ENCODE results near the gene FAAP24. TPM values are rescaled to one million over a fixed set of nuclear protein-coding genes. Genes with fewer than 3 reads are reported as not detected.
"Not testable (repeated sequence)": the region's sequence is repeated elsewhere in the genome, so short reads cannot be mapped to it uniquely, and the experiment has no call there.

The FAAP24 gene
- total RNA-seq, result 1 to 10 TPM; 1.0 to 4.5 (median 2.1) TPM

- Histone ChIP-seq H3K27ac (peak within 1 kb of the TSS; percentile 25 to 43), H3K4me1 (replicated peaks in 1 of 2) (peaks cover 8 to 10% of the 10 kb centered on the region in 2 donors), H3K4me3 (peak within 1 kb of the TSS; percentile 56 to 85 (median 73))
- in situ Hi-C loops (cut with MboI; ENCODE audit: low pct_unique_long_range_greater_than_20kb in 2 of 9, low sequenced_read_pairs in 9 of 9, unreplicated experiment in 9 of 9), result loop anchor here in 1 of 9 experiments (10.0 kb wide), 1 partner anchor 103 kb away; no protein-coding TSS in a partner anchor
- 0 to 45% (median 5%) methylated on average over 2 to 28 of the region's 57 CpGs; no CpG with 5 or more reads in 2 of the 10 experiments for WGBS, 10 experiments
- peak; percentile 93 to 99 (median 98) for ATAC-seq (replicated peaks in 6 of 8)
These were observed at the start of gene FAAP24, which contains the start of gene CEP89 for GRCh38 chr19:32971715-32972540. TSS of gene FAAP24 (plus strand) at chr19:32972242. CDS start at chr19:32973197, 955 bp downstream. TSS of gene CEP89 (minus strand) at chr19:32971958. CDS start at chr19:32971874, 84 bp downstream.

GRCh38 chr19:32924200-32924599 is 47.8 kb upstream of the FAAP24 start:
- in situ Hi-C loops (cut with MboI; ENCODE audit: low pct_unique_long_range_greater_than_20kb in 2 of 9, low sequenced_read_pairs in 9 of 9, unreplicated experiment in 9 of 9), result no loop called here
- Histone ChIP-seq H3K27ac (no peak overlapping the region), H3K4me1 (replicated peaks in 1 of 2) (no peaks in the 10 kb centered on the region), H3K4me3 (no peak overlapping the region)
- no peak for ATAC-seq (replicated peaks in 6 of 8)
- 80 to 100% (median 95%) methylated on average over 1 to 6 of the region's 6 CpGs; no CpG with 5 or more reads in 3 of the 10 experiments for WGBS, 10 experiments

GRCh38 chr19:32928806-32929205 is 43.2 kb upstream of the FAAP24 start:
- Histone ChIP-seq H3K27ac (no peak overlapping the region), H3K4me3 (no peak overlapping the region), H3K4me1 (replicated peaks in 1 of 2) (no peaks in the 10 kb centered on the region)
- in situ Hi-C loops (cut with MboI; ENCODE audit: low pct_unique_long_range_greater_than_20kb in 2 of 9, low sequenced_read_pairs in 9 of 9, unreplicated experiment in 9 of 9), result no loop called here
- no peak for ATAC-seq (replicated peaks in 6 of 8)
- WGBS, 10 experiments, result 92 to 100% (median 95%) methylated on average over 1 to 2 of the region's 2 CpGs; no CpG with 5 or more reads in 5 of the 10 experiments

GRCh38 chr19:32930567-32930966 is 41.5 kb upstream of the FAAP24 start:
- no peak for ATAC-seq (replicated peaks in 6 of 8)
- Histone ChIP-seq H3K4me3 (no peak overlapping the region), H3K27ac (no peak overlapping the region), H3K4me1 (replicated peaks in 1 of 2) (no peaks in the 10 kb centered on the region)
- in situ Hi-C loops (cut with MboI; ENCODE audit: low pct_unique_long_range_greater_than_20kb in 2 of 9, low sequenced_read_pairs in 9 of 9, unreplicated experiment in 9 of 9), result no loop called here
- WGBS, 10 experiments, result 82 to 100% (median 91%) methylated on average over 1 to 7 of the region's 8 CpGs

GRCh38 chr19:32933571-32933970 is 38.5 kb upstream of the FAAP24 start:
- no peak for ATAC-seq (replicated peaks in 6 of 8)

GRCh38 chr19:32935629-32936028 is 36.4 kb upstream of the FAAP24 start:
- H3K27ac ChIP-seq, result no peak overlapping the region
- H3K4me3 ChIP-seq, result no peak overlapping the region
- WGBS, 10 experiments, result 60 to 93% (median 78%) methylated on average over 1 to 5 of the region's 9 CpGs; no CpG with 5 or more reads in 6 of the 10 experiments
- no peaks in the 10 kb centered on the region for H3K4me1 ChIP-seq (replicated peaks in 1 of 2)
- in situ Hi-C loops (cut with MboI; ENCODE audit: low pct_unique_long_range_greater_than_20kb in 2 of 9, low sequenced_read_pairs in 9 of 9, unreplicated experiment in 9 of 9), result no loop called here
- no peak for ATAC-seq (replicated peaks in 6 of 8)

More at GRCh38 chr19:32933571-32933970, 38.5 kb upstream of the FAAP24 start:
- Histone ChIP-seq H3K27ac (no peak overlapping the region), H3K4me1 (replicated peaks in 1 of 2) (no peaks in the 10 kb centered on the region), H3K4me3 (no peak overlapping the region)
- 56 to 100% (median 88%) methylated on average over 1 to 3 of the region's 3 CpGs; no CpG with 5 or more reads in 2 of the 10 experiments for WGBS, 10 experiments
- in situ Hi-C loops (cut with MboI; ENCODE audit: low pct_unique_long_range_greater_than_20kb in 2 of 9, low sequenced_read_pairs in 9 of 9, unreplicated experiment in 9 of 9), result no loop called here

- ATAC-seq (replicated peaks in 6 of 8), result no peak
- in situ Hi-C loops (cut with MboI; ENCODE audit: low pct_unique_long_range_greater_than_20kb in 2 of 9, low sequenced_read_pairs in 9 of 9, unreplicated experiment in 9 of 9), result no loop called here
- no peak overlapping the region for H3K27ac ChIP-seq
- no peak overlapping the region for H3K4me3 ChIP-seq
- no peaks in the 10 kb centered on the region for H3K4me1 ChIP-seq (replicated peaks in 1 of 2)
- WGBS, 10 experiments, result 100% methylated on average over 2 of the region's 8 CpGs; no CpG with 5 or more reads in 7 of the 10 experiments
These were observed 36.0 kb upstream of the FAAP24 start for GRCh38 chr19:32936065-32936464.

GRCh38 chr19:32941273-32941672 is 30.8 kb upstream of the FAAP24 start:
- ATAC-seq (replicated peaks in 6 of 8); H3K4me1 ChIP-seq (replicated peaks in 1 of 2); H3K27ac ChIP-seq; in situ Hi-C loops (cut with MboI; ENCODE audit: low pct_unique_long_range_greater_than_20kb in 2 of 9, low sequenced_read_pairs in 9 of 9, unreplicated experiment in 9 of 9); H3K4me3 ChIP-seq: not testable (repeated sequence)
- WGBS, 10 experiments, result 84 to 100% (median 88%) methylated on average over 1 to 4 of the region's 5 CpGs; no CpG with 5 or more reads in 2 of the 10 experiments

GRCh38 chr19:32945260-32945659 is 26.8 kb upstream of the FAAP24 start:
- no peaks in the 10 kb centered on the region for H3K4me1 ChIP-seq (replicated peaks in 1 of 2)
- no peak for ATAC-seq (replicated peaks in 6 of 8)
- WGBS, 10 experiments, result 40 to 100% (median 86%) methylated on average over 1 to 3 of the region's 3 CpGs; no CpG with 5 or more reads in 7 of the 10 experiments
- H3K4me3 ChIP-seq, result no peak overlapping the region
- in situ Hi-C loops (cut with MboI; ENCODE audit: low pct_unique_long_range_greater_than_20kb in 2 of 9, low sequenced_read_pairs in 9 of 9, unreplicated experiment in 9 of 9), result no loop called here
- no peak overlapping the region for H3K27ac ChIP-seq

- in situ Hi-C loops (cut with MboI; ENCODE audit: low pct_unique_long_range_greater_than_20kb in 2 of 9, low sequenced_read_pairs in 9 of 9, unreplicated experiment in 9 of 9), result no loop called here
- no peak for ATAC-seq (replicated peaks in 6 of 8)
- H3K4me3 ChIP-seq, result no peak overlapping the region
- peaks cover 8 to 10% of the 10 kb centered on the region in 2 donors for H3K4me1 ChIP-seq (replicated peaks in 1 of 2)
- H3K27ac ChIP-seq, result no peak overlapping the region
- WGBS, 10 experiments, result 69 to 100% (median 91%) methylated on average over 1 to 8 of the region's 9 CpGs; no CpG with 5 or more reads in 4 of the 10 experiments
These were observed 5.3 kb upstream of the FAAP24 start for GRCh38 chr19:32966750-32967149.

- WGBS, 10 experiments, result 80 to 100% (median 87%) methylated on average over 1 to 6 of the region's 10 CpGs; no CpG with 5 or more reads in 6 of the 10 experiments
- Histone ChIP-seq H3K27ac (no peak overlapping the region), H3K4me1 (replicated peaks in 1 of 2) (peaks cover 8 to 10% of the 10 kb centered on the region in 2 donors), H3K4me3 (no peak overlapping the region)
- in situ Hi-C loops (cut with MboI; ENCODE audit: low pct_unique_long_range_greater_than_20kb in 2 of 9, low sequenced_read_pairs in 9 of 9, unreplicated experiment in 9 of 9), result no loop called here
- ATAC-seq (replicated peaks in 6 of 8), result no peak
These were observed 2.5 kb upstream of the FAAP24 start for GRCh38 chr19:32969549-32969948.

- peak overlapping the region; percentile 25 to 43 for H3K27ac ChIP-seq
- ATAC-seq (replicated peaks in 6 of 8), result peak in 4 of 8 experiments; percentile 0 to 10 (median 4)
- in situ Hi-C loops (cut with MboI; ENCODE audit: low pct_unique_long_range_greater_than_20kb in 2 of 9, low sequenced_read_pairs in 9 of 9, unreplicated experiment in 9 of 9), result loop anchor here in 1 of 9 experiments (10.0 kb wide), 1 partner anchor 104 kb away; no protein-coding TSS in a partner anchor
- peak overlapping the region; percentile 56 to 85 (median 73) for H3K4me3 ChIP-seq
- H3K4me1 ChIP-seq (replicated peaks in 1 of 2), result peaks cover 8 to 10% of the 10 kb centered on the region in 2 donors
- WGBS, 10 experiments, result 0 to 83% (median 11%) methylated on average over 1 to 11 of the region's 21 CpGs; no CpG with 5 or more reads in 3 of the 10 experiments
These were observed 938 bp upstream of the FAAP24 start for GRCh38 chr19:32971012-32971595.

All from motor neuron (in vitro differentiated cells).